ENCODE measurements around the gene NLRP12. TPM values are rescaled to one million over a fixed set of nuclear protein-coding genes. Genes with fewer than 3 reads are reported as not detected.
"Not testable (repeated sequence)": the region's sequence is repeated elsewhere in the genome, so short reads cannot be mapped to it uniquely, and the experiment has no call there.

NLRP12 gene
- total RNA-seq, 4 donors from 2014 or later, result 0.04 to 0.23 TPM; not detected in 2

DNA sequence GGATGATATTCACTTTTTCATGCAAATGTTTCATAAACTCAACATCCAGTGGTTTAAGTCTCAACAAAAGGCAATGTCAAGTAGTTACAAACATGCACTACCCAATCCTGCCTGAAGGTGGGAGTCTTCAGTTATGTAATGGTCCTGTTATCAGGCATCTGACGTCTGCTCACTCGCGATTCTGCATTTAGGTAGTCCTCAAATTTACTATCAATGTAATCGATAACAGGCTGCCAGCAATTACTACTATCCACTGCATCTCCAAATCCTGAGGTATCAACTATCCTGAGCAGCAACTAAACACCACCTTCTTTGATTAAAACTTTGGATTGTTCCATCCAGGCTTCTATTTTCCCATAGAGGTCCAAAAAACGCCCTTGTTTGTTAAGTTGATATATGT, 51.2 kb downstream of the NLRP12 start:
- H3K4me3 ChIP-seq (ENCODE audit: low read depth, poor library complexity, severe bottlenecking), result no peak overlapping the region
- WGBS, 2 donors, result 7 to 8% methylated on average over 5 of the region's 5 CpGs
- intact Hi-C loops (cut with DNase I; ENCODE audit: low total_unique reads), result no loop called here
- peak in 1 of 2 donors; percentile 61 for DNase-seq (ENCODE audit: low spot score in 2 of 2)
- TF ChIP-seq, protein P1, sequence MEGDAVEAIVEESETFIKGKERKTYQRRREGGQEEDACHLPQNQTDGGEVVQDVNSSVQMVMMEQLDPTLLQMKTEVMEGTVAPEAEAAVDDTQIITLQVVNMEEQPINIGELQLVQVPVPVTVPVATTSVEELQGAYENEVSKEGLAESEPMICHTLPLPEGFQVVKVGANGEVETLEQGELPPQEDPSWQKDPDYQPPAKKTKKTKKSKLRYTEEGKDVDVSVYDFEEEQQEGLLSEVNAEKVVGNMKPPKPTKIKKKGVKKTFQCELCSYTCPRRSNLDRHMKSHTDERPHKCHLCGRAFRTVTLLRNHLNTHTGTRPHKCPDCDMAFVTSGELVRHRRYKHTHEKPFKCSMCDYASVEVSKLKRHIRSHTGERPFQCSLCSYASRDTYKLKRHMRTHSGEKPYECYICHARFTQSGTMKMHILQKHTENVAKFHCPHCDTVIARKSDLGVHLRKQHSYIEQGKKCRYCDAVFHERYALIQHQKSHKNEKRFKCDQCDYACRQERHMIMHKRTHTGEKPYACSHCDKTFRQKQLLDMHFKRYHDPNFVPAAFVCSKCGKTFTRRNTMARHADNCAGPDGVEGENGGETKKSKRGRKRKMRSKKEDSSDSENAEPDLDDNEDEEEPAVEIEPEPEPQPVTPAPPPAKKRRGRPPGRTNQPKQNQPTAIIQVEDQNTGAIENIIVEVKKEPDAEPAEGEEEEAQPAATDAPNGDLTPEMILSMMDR (IDR thresholded peaks at IDR 0.05), result no peak
- no peak for TF ChIP-seq POLR2A (IDR thresholded peaks at IDR 0.05)

DNA sequence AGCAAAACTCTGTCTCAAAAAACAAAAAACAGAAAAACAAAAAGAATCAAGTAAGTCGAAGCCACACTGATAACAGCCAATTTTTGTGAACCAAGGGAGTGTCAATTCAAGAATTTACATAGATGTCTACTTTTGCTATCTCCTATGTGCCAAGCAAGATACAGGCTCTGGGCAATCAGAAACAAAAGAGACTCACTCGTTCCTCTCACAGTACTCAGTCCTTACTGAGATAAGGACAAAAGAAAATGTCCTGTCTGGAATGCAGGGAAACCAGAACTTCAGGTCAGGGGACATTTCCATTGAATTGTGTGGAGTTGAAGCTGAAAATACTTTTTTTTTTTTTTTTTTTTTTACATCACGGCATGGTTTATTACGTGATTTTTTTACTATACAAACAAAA, 53.0 kb downstream of the NLRP12 start:
- WGBS, 2 donors, result 35 to 36% methylated on average over 4 of the region's 4 CpGs

DNA sequence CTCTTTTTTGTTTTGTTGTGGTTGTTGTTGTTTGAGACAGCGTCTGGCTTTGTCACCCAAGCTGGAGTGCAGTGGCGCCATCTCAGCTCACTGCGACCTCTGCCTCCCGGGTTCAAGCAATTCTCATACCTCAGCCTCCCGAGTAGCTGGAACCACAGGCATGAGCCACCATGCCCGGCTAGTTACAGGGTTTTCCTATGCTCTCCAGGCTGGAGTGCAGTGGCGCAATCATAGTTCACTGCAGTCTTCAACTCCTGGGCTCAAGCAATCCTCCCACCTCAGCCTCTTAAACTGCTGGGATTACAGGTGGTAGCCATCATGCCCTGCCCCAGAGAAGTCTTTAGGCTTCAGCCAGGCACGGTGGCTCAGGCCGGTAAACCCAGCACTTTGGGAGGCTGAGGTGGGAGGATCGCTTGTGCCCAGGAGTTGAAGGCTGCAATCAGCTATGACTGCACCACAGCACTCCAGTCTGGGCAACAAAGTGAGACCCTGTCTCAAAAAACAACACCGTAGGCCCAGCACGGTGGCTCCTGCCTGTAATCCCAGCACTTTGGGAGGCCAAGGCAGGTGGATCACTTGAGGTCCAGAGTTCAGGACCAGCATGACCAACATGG, 54.3 kb downstream of the NLRP12 start:
- H3K4me3 ChIP-seq (ENCODE audit: low read depth, poor library complexity, severe bottlenecking); intact Hi-C loops (cut with DNase I; ENCODE audit: low total_unique reads); DNase-seq (ENCODE audit: low spot score in 2 of 2): not testable (repeated sequence)
- whole genome bisulfite sequencing, 2 donors, result 89 to 95% methylated on average over 12 of the region's 12 CpGs

More for the DNA sequence above, 53.0 kb downstream of the NLRP12 start:
- H3K4me3 ChIP-seq (ENCODE audit: low read depth, poor library complexity, severe bottlenecking), result no peak overlapping the region
- intact Hi-C loops (cut with DNase I; ENCODE audit: low total_unique reads), result no loop called here
- TF ChIP-seq, protein P1 (IDR thresholded peaks at IDR 0.05), result no peak
- TF ChIP-seq POLR2A (IDR thresholded peaks at IDR 0.05), result no peak
- no peak for DNase-seq (ENCODE audit: low spot score in 2 of 2)

DNA sequence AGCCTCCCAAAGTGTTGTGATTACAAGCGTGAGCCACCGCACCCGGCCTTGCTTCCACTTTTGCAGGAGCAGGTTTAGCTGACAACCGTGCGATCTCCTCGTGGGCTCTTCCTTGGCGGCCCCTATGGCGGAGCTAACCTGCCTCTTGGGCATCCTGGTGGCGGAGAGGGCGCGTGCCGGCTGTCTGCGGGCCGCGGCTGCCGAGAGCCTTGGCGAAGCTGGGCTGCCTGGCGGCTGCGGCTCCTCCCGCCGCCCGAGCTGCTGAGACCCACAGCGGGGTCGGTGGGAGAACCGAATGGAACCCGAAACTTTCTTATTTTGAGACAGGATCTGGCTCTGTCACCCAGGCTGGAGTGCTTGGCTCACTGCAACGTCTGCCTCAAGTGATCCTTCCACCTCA, 55.7 kb downstream of the NLRP12 start:
- no peak for TF ChIP-seq POLR2A (IDR thresholded peaks at IDR 0.05)
- TF ChIP-seq, protein P1 (IDR thresholded peaks at IDR 0.05), result no peak
- WGBS, 2 donors, result 93% methylated on average over 20 to 27 of the region's 27 CpGs
- intact Hi-C loops (cut with DNase I; ENCODE audit: low total_unique reads), result no loop called here

DNA sequence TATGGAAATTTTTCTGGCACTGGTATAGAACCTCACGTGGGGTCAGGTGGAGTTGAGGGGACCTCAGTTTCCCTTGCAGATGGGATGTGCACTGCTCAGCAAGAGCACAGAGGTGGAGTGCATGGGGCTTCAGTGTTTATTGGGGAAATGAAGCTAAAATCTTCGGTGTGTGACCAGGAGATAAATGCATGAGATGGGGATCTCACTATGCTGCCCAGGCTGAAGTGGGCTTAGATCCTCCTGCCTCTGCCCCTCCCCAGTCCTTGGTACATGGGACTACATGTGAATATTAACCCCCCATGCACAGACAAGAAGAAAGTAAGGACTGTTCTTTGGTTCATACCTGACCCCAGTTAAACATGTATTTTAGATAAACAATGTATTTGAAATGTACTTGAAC, 65.1 kb downstream of the NLRP12 start:
- intact Hi-C loops (cut with DNase I; ENCODE audit: low total_unique reads); H3K4me3 ChIP-seq (ENCODE audit: low read depth, poor library complexity, severe bottlenecking); DNase-seq (ENCODE audit: low spot score in 2 of 2): not testable (repeated sequence)
- 81 to 91% methylated on average over 2 of the region's 2 CpGs for WGBS, 2 donors

More for the DNA sequence above, 55.7 kb downstream of the NLRP12 start:
- H3K4me3 ChIP-seq (ENCODE audit: low read depth, poor library complexity, severe bottlenecking), result no peak overlapping the region
- no peak for DNase-seq (ENCODE audit: low spot score in 2 of 2)

MicroRNAs encoded within 50 kb of the gene (microRNA counts, 767-probe panel; counts per million panel counts)
- microRNA hsa-miR-371a-3p, result 0 to 358 counts per million in 2 donors
- microRNA hsa-miR-371a-5p, result 0 to 358 counts per million in 2 donors
- microRNA hsa-miR-371b-3p, result 0 to 358 counts per million in 2 donors
- microRNA hsa-miR-371b-5p, result 0 to 358 counts per million in 2 donors
- 0 to 358 counts per million in 2 donors for microRNA hsa-miR-372
- microRNA hsa-miR-373-3p, result 0 to 358 counts per million in 2 donors
- 0 to 358 counts per million in 2 donors for microRNA hsa-miR-516a-3p
- 0 to 358 counts per million in 2 donors for microRNA hsa-miR-516a-5p
- 0 to 358 counts per million in 2 donors for microRNA hsa-miR-522-3p

Small RNA genes lying within 50 kb of the gene (microRNA-seq; reads per million reads assigned to microRNA genes)
- gene MIR1283-2 (ENCODE audit: borderline number of aligned reads in 1 of 2, borderline replicate concordance in 2 of 2), result 0 reads per million in 2 donors
- 0 reads per million in 2 donors for gene MIR371A (ENCODE audit: borderline number of aligned reads in 1 of 2, borderline replicate concordance in 2 of 2)
- gene MIR372 (ENCODE audit: borderline number of aligned reads in 1 of 2, borderline replicate concordance in 2 of 2), result 0.68 to 1.1 reads per million in 2 donors
- 0 reads per million in 2 donors for gene MIR373 (ENCODE audit: borderline number of aligned reads in 1 of 2, borderline replicate concordance in 2 of 2)
- gene MIR516A1 (ENCODE audit: borderline number of aligned reads in 1 of 2, borderline replicate concordance in 2 of 2), result 0 reads per million in 2 donors
- gene MIR516A2 (ENCODE audit: borderline number of aligned reads in 1 of 2, borderline replicate concordance in 2 of 2), result 0 reads per million in 2 donors
- 0 to 1.1 reads per million in 2 donors for gene MIR519A1 (ENCODE audit: borderline number of aligned reads in 1 of 2, borderline replicate concordance in 2 of 2)
- 0 reads per million in 2 donors for gene MIR521-1 (ENCODE audit: borderline number of aligned reads in 1 of 2, borderline replicate concordance in 2 of 2)
- gene MIR522 (ENCODE audit: borderline number of aligned reads in 1 of 2, borderline replicate concordance in 2 of 2), result 0.68 to 1.1 reads per million in 2 donors
- 0 reads per million in 2 donors for gene MIR527 (ENCODE audit: borderline number of aligned reads in 1 of 2, borderline replicate concordance in 2 of 2)

Other genes with a start within 250 kb of the NLRP12 start
- gene DPRX, start 192.3 kb downstream of the NLRP12 start, total RNA-seq, result not detected
- gene MYADM, start 43.6 kb upstream of the NLRP12 start, total RNA-seq, result 10 to 100 TPM; 20.4 to 49.2 (median 33.6) TPM
- not detected for gene PRKCG, start 57.9 kb upstream of the NLRP12 start, total RNA-seq
- not detected for gene CACNG7, start 85.0 kb upstream of the NLRP12 start, total RNA-seq
- under 1 TPM in 2 of 4 donors, not detected in 2; 0.05 to 0.08 TPM for gene CACNG8, start 138.6 kb upstream of the NLRP12 start, total RNA-seq
- gene CACNG6, start 167.3 kb upstream of the NLRP12 start, total RNA-seq, result not detected
- gene VSTM1, start 239.6 kb upstream of the NLRP12 start, total RNA-seq, result not detected

All from lower leg skin (tissue), 4 donors.